Measurements from ENCODE around the gene MAST4. TPM values are rescaled to one million over a fixed set of nuclear protein-coding genes. Genes with fewer than 3 reads are reported as not detected.

Gene MAST4
- total RNA-seq, 1 donor from 2014 or later, result 26.8 TPM

- no peak for DNase-seq (ENCODE audit: low read depth in 2 of 2)
Observed at GRCh38 chr5:67037171-67037570, 441.0 kb downstream of the MAST4 start.

DNA sequence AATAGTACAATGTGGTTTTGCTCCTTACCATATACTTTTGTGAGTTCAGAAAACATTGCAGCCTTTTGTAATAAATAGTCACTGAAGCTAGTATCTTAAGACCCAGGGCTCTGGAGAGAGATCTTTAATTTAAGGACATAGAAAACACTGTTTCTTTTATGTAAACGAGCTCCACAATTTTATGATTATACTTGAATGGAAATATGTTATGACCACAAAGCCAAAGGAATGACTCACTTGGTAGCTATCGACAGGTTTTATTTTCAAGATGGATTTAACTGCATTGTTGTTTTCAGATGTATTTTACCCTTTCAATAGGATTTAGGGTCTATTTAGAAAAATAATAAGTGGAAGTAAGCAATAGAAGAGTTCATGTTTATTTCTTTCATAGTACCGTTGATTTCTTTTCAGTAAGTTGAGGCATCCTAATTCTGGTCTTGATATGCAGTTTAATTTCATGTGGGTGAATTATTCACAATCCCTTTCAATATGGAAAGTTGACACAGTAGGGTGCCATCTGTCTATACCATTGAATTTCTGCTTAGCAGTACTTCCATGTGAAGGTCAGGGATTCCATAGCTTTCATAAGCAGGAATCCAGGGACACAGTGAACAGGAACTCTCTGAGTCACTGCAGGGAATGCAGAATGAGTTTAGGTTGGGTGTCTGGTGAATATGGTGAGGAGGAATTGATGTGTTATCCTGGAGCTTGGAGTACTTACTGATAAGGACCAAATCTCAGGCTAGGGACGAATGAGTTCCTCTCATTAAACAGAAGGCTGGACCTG lies 442.8 kb downstream of the MAST4 start:
- DNase-seq (ENCODE audit: low read depth in 2 of 2), result peak; percentile 78 to 86

DNA sequence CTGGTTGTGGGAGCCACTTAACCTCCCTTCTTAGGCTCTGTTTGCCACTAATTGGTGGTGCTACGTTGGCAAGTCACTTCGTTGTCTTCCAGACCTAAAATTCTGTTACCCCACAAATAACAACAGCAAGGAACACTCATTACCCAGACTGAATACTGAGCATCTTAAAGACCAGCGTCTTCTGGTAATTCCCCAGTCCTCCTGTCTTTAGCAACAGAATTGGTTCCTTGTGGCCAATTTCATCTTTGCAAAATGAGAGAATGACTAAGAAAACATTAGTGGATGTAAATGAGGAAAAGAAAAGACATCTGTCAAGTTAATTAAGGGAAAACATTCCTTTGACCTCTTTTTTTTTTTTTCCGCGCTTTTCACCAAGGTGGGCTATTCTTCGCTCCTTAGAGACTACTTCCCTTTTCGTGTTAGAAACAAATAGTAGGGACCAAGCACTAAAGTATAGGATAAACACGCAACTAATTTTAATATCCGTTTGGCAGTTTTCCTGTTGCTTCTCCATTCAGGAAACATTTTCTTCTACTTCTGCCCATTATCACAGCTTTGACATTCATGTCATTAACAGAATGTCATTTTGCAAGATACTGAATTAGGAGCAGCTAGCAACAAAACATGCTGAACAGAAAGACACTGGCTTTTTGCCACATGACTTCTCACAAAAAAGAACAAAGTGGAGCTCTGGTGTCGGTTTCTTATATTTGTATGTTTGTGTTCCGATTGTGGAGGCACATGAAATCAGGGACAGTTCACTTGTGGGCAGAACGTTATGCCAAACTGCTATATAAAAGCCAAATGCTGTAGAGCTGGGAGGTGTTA lies 446.2 kb downstream of the MAST4 start:
- no peak for DNase-seq (ENCODE audit: low read depth in 2 of 2)

- DNase-seq (ENCODE audit: low read depth in 2 of 2), result no peak
Observed at GRCh38 chr5:67043796-67044511, 447.8 kb downstream of the MAST4 start.

GRCh38 chr5:67045816-67046740 lies 449.9 kb downstream of the MAST4 start:
- DNase-seq (ENCODE audit: low read depth in 2 of 2), result no peak

GRCh38 chr5:67047160-67047559 lies 451.0 kb downstream of the MAST4 start:
- no peak for DNase-seq (ENCODE audit: low read depth in 2 of 2)

DNA sequence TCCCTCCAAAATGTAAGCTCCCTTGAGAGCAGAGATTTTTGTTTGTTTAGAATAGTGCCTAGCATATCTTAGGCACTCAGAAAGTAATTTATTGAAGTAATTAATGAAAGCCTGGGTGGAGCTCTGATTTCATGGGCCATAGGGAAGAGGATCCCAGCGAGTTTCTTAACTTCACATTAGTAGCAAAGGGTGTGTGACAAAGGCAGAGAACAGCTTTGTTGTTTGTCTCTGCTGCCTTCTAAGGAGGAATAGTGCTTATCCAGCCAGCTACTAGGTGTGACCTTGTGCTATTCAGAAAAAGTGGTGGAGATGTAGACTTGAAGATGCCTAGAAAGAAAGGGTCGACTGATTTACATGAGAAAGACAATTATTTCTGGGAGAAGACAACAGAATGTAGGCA lies 451.4 kb downstream of the MAST4 start:
- DNase-seq (ENCODE audit: low read depth in 2 of 2), result no peak

- no peak for DNase-seq (ENCODE audit: low read depth in 2 of 2)
Observed at GRCh38 chr5:67050125-67050524, 453.9 kb downstream of the MAST4 start.

DNA sequence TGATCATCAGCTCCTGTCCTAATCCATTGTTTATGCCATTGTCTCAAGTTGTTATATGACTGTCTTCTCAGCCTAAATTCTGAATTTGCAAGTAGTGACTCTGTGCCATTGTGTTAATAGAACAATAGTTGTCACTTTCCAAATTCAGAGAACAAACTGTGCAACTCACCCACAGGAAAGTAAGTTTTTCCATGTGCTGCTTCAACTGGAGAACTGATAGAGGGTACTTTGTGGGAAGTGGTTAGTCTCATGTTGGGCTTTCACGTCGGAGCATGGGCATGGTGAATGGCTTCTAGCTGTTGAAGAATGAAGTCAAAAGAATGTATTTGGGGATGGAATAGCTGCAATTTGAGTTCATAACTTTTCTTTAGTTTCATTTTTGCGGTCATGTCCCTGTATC lies 454.4 kb downstream of the MAST4 start:
- DNase-seq (ENCODE audit: low read depth in 2 of 2), result peak in 1 of 2 donors; percentile 43

GRCh38 chr5:67051164-67051563 lies 455.0 kb downstream of the MAST4 start:
- no peak for DNase-seq (ENCODE audit: low read depth in 2 of 2)

- no peak for DNase-seq (ENCODE audit: low read depth in 2 of 2)
Observed at GRCh38 chr5:67052034-67052433, 455.8 kb downstream of the MAST4 start.

DNA sequence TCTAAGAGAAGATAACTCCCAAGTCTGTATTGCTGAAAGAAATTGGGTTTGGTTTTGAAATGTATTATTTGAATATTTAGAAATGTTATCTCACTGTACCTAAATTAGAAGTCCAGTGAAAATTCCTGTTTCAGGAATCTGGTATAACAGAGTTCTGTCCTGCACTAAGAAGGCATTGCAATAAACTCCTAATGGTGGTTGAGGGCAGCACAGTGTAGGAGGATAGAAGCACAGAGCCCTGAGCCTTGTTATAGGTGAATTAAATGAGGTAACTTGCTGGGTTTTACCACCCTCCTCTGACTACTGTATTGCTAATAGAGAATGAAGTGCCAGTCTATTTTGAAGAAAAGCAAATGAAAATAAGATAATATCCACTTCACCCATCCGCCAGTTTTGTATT lies 457.0 kb downstream of the MAST4 start:
- no peak for DNase-seq (ENCODE audit: low read depth in 2 of 2)

- peak in 1 of 2 donors; percentile 32 for DNase-seq (ENCODE audit: low read depth in 2 of 2)
Observed at GRCh38 chr5:67058998-67059743, 463.0 kb downstream of the MAST4 start.

- DNase-seq (ENCODE audit: low read depth in 2 of 2), result peak in 1 of 2 donors; percentile 69
Observed at GRCh38 chr5:67059744-67060490, 463.7 kb downstream of the MAST4 start.

- DNase-seq (ENCODE audit: low read depth in 2 of 2), result no peak
Observed at GRCh38 chr5:67061511-67061910, 465.3 kb downstream of the MAST4 start.

- peak in 1 of 2 donors; percentile 96 for DNase-seq (ENCODE audit: low read depth in 2 of 2)
Observed at GRCh38 chr5:67063055-67063454, 466.9 kb downstream of the MAST4 start.

DNA sequence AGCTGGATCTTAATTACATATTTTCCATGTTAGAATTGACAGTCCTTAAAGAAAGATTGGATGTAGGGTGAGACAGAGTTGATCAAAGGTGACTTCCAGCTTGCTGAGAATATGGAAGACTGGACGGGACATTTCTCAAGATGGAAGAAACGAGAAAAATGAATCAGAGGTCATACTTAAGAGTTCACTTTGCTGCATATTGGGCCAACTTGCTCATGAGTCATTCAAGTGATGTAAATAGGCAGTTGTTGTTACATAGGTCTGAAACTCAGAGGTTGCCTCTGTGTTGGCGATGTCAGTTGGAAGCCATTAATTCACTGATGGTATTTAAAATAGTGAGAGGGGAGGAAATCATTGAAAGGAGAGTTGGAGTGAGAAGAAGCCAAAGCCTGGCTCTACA lies 467.6 kb downstream of the MAST4 start:
- peak in 1 of 2 donors; percentile 90 for DNase-seq (ENCODE audit: low read depth in 2 of 2)

GRCh38 chr5:67065237-67065636 lies 469.0 kb downstream of the MAST4 start:
- no peak for DNase-seq (ENCODE audit: low read depth in 2 of 2)

DNA sequence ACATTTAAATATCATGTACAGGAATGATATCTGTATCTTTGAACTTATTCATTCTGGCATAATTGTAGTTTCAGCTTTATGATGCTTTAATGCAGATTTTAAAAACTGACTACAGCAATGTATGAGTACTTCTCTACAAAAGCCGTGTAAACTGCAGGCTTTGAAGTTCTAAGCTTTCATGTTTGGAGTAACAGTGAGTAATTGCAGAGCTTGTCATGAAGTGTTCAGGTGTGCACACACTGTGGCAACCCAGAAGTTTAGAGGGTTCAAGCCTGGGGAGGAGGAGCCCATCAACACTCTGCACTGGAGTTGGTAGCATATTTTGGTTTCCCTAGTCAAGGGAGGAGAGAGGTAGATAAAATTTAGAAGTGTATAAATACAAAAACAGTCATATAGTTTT lies 469.5 kb downstream of the MAST4 start:
- DNase-seq (ENCODE audit: low read depth in 2 of 2), result no peak

Data from lung microvascular endothelial cell (primary cell).